ENCODE measurements around the gene TLCD3B.

The TLCD3B gene

DNA sequence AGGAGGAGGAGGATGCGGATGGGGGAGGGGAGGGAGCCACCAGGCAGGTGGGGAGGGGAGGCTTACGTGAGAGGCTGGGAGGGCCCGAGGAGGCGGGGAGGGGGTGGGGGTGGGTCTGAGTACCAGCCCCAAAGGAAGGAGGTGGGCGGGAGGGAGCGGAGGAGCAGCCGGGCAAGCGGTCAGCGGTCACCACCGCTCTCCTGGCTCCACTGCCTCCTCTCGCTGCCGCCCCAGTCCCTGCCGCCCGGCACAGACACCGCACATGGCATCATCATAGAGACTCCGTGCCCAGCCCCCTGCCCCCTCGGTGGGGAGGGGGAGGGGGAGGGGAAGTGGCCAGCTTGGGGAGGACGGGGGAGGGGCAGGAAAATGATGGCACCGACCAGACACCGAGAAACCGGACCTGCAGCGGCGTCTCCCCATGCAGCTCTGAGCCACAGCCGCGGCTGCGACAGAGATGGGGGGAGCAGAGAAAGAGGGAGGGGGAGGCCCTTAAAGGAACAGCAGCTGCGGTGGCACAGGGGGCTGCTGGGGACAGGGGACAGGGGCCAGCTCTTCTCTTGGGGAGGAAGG lies at the start of gene TLCD3B:
TLCD3B (minus strand) TSS at position 431 of the 573 bp plus-strand sequence. CDS start 744 bp downstream, outside the sequence.
- peak; percentile 31 to 75 for DNase-seq

GRCh38 chr16:30079480-30079879 lies 48.4 kb upstream of the TLCD3B start:
- no peak for DNase-seq

GRCh38 chr16:30078744-30079143 lies 47.7 kb upstream of the TLCD3B start:
- DNase-seq = no peak

DNA sequence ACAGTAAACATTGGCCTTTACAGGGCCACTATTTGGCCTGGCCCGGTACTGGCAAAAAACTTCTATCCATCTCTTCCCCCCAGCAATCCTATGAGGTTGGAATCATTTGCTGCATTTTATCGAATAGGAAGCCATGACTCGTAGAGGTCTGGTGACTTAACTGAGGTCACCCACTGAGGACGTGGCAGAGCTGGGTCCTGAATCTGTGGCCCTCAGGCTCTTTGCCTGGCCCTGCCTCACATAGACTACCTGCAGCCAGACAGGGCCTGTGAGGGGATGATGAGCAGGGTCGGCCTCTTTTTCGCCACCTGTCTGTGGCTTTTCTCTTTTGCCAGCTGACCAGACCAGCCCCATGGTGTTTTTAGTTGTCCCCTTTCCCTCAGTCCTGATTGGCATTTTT lies 46.6 kb upstream of the TLCD3B start:
- no peak for DNase-seq

GRCh38 chr16:30076276-30076791 lies 45.3 kb upstream of the TLCD3B start:
- DNase-seq = no peak

DNA sequence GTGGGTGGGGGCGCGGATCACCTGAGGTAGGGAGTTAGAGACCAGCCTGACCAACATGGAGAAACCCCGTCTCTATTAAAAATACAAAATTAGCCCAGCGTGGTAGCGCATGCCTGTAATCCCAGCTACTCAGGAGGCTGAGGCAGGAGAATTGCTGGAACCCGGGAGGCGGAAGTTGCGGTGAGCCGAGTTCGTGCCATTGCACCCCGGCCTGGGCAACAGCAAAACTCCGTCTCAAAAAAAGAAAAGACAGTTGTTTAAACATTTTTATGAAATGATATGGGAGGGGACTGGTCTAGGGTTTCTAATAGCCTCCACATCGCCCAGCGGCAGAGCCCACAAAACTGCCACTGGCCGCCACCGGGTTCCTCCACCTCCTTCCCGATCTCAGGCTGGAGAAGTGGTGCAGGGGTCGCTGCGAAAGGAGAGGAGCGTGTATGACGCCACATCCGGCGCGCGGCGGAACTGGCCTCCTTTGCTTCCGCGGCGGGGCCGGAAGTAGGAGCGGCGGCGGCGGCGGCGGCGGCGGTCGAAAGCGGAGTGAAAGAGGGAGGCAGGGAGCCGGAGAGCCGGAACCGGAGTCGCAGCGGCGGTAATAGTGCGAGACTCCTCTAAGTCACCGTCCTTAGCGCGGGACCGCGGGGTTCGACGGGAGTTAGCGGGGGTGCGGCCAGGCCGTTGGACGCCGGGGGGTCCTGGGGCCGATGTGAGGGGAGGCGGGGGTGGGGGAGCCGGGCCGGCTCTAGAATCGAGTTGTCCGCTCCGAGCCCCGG lies 44.6 kb upstream of the TLCD3B start, which contains the start of gene PPP4C:
PPP4C (plus strand) TSS at position 492 of the 773 bp plus-strand sequence. CDS start 384 bp downstream, outside the sequence.
- DNase-seq = peak; percentile 61 to 92

DNA sequence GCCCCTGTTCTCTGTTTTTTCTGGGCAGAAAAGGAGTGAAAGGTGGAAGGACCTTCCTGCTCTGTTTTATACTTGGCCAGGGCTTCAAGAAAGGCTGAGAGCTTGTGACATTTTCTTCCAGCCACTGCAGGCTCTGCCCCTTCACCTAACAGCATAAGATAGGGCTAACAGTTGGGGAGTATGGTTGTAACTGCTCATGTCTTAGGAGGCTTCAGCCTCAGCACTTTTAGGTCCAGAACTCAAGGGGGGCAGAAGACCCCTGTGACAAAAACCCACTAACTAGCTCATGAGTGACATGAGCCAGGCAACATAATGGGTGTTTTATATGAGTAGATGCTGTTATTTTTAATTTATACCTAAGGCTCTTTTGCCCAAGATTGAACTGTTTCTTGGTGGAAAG lies 39.4 kb upstream of the TLCD3B start:
- no peak for DNase-seq

DNA sequence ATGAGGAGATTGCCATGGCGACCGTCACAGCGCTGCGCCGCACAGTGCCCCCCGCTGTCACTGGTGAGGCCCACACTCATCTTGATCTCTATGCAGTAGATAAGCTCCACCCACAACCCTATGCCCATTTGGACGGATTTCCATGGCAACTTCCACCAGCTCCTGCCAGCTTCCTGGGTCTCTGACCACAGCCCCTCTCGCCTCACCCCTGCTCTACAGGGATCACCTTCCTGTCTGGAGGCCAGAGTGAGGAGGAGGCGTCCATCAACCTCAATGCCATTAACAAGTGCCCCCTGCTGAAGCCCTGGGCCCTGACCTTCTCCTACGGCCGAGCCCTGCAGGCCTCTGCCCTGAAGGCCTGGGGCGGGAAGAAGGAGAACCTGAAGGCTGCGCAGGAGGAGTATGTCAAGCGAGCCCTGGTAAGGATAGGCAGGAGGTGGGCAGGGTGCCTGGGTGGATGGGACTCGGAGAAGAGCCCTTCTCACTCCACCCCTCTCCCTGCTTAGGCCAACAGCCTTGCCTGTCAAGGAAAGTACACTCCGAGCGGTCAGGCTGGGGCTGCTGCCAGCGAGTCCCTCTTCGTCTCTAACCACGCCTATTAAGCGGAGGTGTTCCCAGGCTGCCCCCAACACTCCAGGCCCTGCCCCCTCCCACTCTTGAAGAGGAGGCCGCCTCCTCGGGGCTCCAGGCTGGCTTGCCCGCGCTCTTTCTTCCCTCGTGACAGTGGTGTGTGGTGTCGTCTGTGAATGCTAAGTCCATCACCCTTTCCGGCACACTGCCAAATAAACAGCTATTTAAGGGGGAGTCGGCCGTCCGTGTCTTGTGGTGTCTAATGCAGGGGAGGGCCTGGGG lies 38.8 kb upstream of the TLCD3B start:
- no peak for DNase-seq

DNA sequence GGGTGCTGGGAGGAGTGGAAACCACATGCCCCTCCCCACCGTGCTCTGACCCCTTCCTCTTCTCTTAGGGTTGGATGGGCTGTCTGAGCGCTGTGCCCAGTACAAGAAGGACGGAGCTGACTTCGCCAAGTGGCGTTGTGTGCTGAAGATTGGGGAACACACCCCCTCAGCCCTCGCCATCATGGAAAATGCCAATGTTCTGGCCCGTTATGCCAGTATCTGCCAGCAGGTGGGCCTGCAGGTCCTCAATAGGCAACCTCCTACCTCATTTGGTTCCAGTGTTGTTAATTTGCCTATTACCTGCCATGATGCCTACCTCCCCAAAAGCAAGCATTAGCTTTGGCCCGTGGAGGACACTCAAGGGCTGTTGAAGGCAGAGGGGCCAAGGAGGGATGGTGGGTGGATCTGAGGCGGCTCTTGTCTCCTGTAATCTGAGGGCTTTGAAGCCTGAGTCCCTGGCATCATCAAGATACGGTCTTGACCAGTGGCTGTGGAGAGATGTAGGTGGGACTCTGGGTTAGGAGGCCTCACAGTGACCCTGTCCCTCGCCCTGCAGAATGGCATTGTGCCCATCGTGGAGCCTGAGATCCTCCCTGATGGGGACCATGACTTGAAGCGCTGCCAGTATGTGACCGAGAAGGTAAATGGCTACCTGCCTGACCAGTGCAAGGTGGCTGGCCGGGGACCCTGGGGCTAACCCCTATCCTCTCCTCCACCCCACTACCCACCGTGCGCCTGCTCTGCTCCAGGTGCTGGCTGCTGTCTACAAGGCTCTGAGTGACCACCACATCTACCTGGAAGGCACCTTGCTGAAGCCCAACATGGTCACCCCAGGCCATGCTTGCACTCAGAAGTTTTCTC lies 37.9 kb upstream of the TLCD3B start:
- DNase-seq = peak; percentile 42 to 80

DNA sequence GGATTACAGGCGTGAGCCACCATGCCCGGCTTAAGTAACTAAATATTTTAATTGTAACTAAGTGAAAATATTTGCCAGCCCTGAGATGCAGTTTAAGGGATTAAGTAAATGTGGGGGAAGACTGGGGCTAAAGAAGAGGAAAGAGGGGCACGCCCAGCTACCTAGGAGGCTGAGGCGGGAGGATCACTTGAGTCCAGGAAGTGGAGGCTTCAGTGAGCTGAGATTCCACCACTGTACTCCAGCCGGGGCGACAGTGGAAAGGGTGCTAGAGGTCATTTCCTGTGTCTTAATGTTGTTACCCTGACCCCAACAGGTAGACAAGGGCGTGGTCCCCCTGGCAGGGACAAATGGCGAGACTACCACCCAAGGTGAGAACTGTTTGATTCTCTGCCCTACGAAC lies 37.3 kb upstream of the TLCD3B start:
- DNase-seq = no peak

- no peak for DNase-seq
These were observed 36.5 kb upstream of the TLCD3B start for GRCh38 chr16:30067584-30067916.

DNA sequence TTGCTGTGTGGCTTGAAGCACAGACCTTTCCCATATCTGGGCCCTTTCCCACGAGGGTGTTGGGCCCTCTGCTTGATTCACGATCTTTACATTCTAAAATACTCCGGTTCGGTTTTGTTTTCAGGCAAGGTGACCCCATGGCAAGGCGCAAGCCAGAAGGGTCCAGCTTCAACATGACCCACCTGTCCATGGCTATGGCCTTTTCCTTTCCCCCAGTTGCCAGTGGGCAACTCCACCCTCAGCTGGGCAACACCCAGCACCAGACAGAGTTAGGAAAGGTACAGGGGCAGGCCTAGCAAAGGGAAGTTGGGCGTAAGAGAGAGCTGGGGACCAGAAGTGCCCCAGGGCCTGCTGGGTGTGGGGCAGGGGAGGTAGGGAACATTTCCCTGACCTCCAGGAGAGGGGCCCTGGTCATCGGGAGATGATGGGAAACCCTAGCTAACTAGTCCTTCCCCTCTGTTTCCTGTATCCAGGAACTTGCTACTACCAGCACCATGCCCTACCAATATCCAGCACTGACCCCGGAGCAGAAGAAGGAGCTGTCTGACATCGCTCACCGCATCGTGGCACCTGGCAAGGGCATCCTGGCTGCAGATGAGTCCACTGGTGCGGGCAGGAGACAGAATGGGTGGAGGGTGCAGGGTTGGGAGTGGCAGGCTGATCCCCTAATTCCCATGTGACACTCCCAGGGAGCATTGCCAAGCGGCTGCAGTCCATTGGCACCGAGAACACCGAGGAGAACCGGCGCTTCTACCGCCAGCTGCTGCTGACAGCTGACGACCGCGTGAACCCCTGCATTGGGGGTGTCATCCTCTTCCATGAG lies 35.9 kb upstream of the TLCD3B start:
- DNase-seq = no peak

DNA sequence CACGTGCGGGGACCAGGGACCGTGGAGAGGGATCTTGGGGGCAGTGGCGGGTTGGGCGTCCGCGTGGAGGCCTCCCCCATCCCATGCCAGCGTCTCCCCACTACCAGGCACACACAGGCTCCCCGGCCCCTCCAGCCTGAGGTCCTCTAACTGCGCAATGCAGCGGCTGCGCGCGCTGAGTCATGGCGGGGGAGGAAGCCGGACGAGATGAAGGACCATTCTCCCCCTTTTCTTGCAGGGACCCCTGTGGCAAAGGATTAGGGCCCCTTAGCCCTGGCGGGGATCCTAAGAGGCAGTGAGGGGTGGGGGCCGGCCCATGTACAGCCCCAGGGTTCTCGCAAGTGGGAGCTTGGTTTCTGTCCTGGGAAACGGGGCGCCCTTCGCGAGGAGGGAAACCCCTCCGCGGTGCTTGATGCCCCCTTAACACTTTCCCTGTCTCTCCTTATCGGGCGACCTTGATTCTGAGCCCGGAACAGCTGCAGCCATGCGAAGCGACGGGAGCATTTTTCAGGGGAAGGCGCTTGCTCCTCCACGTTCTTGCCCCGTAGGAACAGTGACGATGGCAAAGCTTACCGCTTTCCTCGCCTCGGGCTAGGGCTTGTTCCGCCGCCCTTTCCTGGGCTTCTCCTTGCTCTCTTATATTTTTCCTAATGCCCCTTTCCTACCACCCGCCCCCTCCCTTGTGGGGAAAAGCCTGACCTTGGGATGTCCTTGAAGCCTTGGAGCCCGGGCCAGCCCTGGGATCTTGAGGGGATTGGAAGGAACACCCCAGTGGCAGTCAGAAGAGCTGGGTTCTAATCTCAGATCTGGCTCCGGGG lies 35.1 kb upstream of the TLCD3B start:
- DNase-seq = peak in 1 of 2 experiments; percentile 39

DNA sequence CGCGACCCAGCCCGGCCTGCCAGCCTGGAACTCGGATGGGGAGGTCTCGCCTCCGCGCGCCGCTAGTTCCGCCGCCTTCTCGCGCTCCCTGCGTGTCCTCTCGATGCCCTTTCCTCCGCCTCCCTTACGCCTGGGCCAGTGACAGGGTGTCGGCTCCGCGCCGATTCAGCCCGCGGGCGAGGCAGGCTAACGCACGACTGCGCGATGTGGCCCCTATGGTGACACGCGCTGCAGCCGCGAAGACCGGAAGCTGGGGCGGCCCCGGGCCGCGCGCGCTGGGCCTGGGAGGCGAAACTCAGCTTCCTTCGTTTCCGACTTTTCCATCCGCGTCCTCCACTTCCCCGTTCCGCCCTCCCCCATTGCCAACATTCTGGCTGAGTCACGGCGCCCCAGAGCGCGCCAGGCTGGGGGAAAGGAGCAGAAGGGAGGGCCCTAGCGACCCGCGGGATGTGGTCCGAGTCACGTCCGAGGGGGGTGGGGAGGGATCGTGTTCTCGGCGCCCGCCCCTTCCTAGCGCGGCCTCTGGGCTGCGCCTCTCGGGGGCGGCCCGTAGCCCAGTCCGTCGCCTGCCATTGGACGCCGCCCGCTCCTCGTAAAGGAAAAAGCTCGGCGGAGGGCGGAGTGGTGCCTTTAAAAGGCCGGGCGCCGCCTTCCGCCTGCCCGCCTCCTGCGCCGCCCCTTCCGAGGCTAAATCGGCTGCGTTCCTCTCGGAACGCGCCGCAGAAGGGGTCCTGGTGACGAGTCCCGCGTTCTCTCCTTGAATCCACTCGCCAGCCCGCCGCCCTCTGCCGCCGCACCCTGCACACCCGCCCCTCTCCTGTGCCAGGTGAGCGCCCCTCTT lies 34.3 kb upstream of the TLCD3B start, which contains the start of gene ALDOA:
ALDOA (plus strand) TSS at position 659 of the 841 bp plus-strand sequence. CDS start 1,138 bp downstream, outside the sequence.
- DNase-seq = peak; percentile 89 to 98

DNA sequence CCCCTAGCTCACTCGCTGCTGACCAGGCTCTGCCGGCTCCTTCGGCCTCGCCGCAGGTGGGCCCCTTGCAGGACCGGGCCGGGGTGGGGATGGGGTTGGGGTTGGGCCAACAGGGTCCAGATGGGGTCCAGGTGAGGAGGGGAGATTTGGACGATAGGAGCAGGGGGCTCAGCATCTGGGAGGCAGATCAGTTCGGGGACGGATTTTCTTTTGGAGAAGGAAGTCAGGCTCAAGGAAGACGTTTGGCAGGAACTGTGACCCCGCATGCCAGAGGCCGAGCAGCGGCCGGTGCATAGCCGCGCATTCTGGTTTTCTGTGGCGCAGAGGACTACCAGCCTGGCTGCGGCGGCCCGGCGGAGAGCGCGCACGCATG lies 33.6 kb upstream of the TLCD3B start:
- no peak for DNase-seq

DNA sequence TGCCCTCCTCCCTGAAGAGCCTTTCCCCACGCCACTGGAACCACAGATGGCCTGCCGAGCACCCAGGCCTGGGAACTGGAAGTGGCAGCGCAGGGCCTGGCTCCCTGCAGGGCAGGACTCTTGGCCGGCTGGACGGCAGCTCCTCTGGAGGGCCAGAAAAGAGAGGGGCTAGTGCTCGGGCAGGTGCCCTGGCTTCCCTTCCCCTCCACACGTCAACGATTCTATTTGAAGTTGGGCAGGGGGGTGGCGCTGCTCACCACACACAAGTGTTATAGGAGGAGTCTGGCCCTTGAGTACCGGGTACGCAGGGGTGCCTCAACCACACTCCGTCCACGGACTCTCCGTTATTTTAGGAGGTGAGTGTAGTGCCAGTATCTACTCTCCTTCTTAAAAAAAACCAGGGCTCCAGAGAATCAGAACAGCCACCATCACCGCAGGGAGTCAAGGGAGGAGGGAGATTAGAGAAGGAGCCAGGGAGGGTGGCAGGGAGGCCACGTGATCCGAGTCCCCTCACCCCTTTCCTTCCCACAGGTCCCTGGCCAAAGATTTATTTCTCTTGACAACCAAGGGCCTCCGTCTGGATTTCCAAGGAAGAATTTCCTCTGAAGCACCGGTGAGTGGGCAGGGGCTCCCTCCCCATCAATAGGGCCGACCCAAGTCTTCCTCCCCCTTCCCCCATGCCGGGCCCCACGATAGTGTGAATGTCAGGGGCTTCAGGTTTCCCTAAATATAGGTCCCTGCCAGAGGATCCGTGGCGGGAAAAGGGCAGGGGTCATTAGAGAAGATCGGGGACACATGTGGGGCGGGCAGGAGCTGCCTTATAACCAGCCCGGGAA lies 33.0 kb upstream of the TLCD3B start:
- peak in 1 of 2 experiments; percentile 43 for DNase-seq

DNA sequence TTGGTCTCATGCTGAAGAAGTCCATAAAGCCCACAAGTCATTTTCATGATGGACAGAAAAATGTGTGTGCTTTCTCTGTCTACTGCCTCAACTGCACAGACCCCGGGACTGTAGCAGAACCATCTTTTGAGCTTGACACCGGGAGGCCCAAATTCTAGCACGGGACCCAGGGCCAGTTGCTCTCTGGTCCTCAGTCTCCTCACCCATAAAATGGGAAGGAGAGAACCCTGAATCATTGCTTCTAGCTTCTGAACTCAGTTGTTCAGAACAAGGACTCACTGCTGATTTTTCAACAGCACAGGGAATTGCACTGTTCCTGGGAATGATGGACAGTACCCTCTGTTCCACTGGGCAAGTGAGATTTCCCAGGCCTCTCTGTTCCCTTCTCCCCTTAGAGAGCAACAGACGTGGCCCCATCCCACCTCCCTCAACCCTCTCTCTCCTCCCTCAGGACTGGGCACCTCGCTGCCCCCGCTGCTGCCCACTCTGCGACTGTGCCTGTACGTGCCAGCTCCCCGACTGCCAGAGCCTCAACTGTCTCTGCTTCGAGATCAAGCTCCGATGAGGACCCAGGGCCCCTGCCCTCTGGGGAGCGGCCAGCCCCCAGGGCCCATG lies 32.3 kb upstream of the TLCD3B start:
- no peak for DNase-seq
